IMR-90 (cell line): ENCODE data around the gene CERS6. TPM values are rescaled to one million over a fixed set of nuclear protein-coding genes. Genes with fewer than 3 reads are reported as not detected.

ENCODE experiments used
- ATAC-seq: fragments of 200-7000 bp; cut with Tn5 transposase; 2 replicates; pipeline ENCODE4 v1.9.1; 2020; ENCODE audit warnings: low read depth, mild to moderate bottlenecking, moderate library complexity
- BruUV-seq: library from RNA; stranded (reverse); fragments of 400-500 nt; replicated peaks from 2 replicates; lab custom pipeline; 2021; lab: Mats Ljungman, UMichigan
- CTCF ChIA-PET: fragments of 300-600 bp; formaldehyde crosslinking; extraction: SDS; loops from one replicate; lab custom pipeline; 2021; ENCODE audit warnings: antibody characterized with exemption; lab: Yijun Ruan, JAX
- POLR2A ChIA-PET: fragments of 300-600 bp; sonication (Branson Sonifier 250); formaldehyde crosslinking; loops from one replicate; lab custom pipeline; 2022; ENCODE audit warnings: antibody characterized with exemption; ENCODE audit not compliant: unreplicated experiment; lab: Charles Lee
- DNase-seq: peaks from one replicate; pipeline ENCODE4 v3.0.0; 2013
- H2AFZ ChIP-seq: replicated peaks from 2 replicates; pipeline ENCODE3; 2013; ENCODE audit warnings: low read length, mild to moderate bottlenecking; ENCODE audit not compliant: poor library complexity
- H2AK5ac ChIP-seq: 2 replicates; pipeline ENCODE4 v1.6.1; 2013; ENCODE audit warnings: low read depth, low read length, inconsistent platforms
- H2AK9ac ChIP-seq: replicated peaks from 2 replicates; pipeline ENCODE3; 2013; ENCODE audit warnings: mild to moderate bottlenecking, low read depth, low read length, moderate library complexity; ENCODE audit not compliant: poor library complexity
- H2BK120ac ChIP-seq: 2 replicates; pipeline ENCODE4 v1.6.1; 2013; ENCODE audit warnings: low read depth, low read length, inconsistent platforms
- H2BK15ac ChIP-seq: 3 replicates; pipeline ENCODE4 v1.6.1; 2013; ENCODE audit warnings: low read depth, low read length, inconsistent platforms
- H2BK20ac ChIP-seq: 2 replicates; pipeline ENCODE4 v1.6.1; 2013; ENCODE audit warnings: low read depth, mild to moderate bottlenecking, inconsistent platforms, low read length, moderate library complexity
- H2BK5ac ChIP-seq: 2 replicates; pipeline ENCODE4 v1.6.1; 2013; ENCODE audit warnings: mild to moderate bottlenecking, low read depth, low read length, inconsistent platforms; ENCODE audit not compliant: poor library complexity, severe bottlenecking
- H3K14ac ChIP-seq: replicated peaks from 2 replicates; pipeline ENCODE4 v1.6.1; 2013; ENCODE audit warnings: low read depth, low read length, inconsistent platforms
- H3K18ac ChIP-seq: 2 replicates; pipeline ENCODE4 v1.6.1; 2013; ENCODE audit warnings: low read depth, low read length, control low read depth
- H3K23ac ChIP-seq: 2 replicates; pipeline ENCODE4 v1.6.1; 2013; ENCODE audit warnings: low read depth, low read length, inconsistent platforms
- H3K27ac ChIP-seq: 2 replicates; pipeline ENCODE4 v1.5.1; 2013; ENCODE audit warnings: mild to moderate bottlenecking, control low read depth, low read length; ENCODE audit not compliant: insufficient read depth
- H3K27me3 ChIP-seq: 2 replicates; pipeline ENCODE4 v1.6.1; 2013; ENCODE audit warnings: low read length; ENCODE audit not compliant: control insufficient read depth, insufficient read depth
- H3K36me3 ChIP-seq: 2 replicates; pipeline ENCODE4 v1.6.1; 2013; ENCODE audit warnings: low read length, mixed read lengths; ENCODE audit not compliant: control insufficient read depth, insufficient read depth
- H3K4ac ChIP-seq: 2 replicates; pipeline ENCODE4 v1.6.1; 2013; ENCODE audit warnings: low read depth, low read length, inconsistent platforms
- H3K4me1 ChIP-seq: 2 replicates; pipeline ENCODE4 v1.6.1; 2013; ENCODE audit warnings: low read length, mixed read lengths; ENCODE audit not compliant: control insufficient read depth, insufficient read depth
- H3K4me2 ChIP-seq: 2 replicates; pipeline ENCODE4 v1.6.1; 2013; ENCODE audit warnings: low read depth, mild to moderate bottlenecking, control low read depth, low read length, moderate library complexity
- H3K4me3 ChIP-seq: 2 replicates; pipeline ENCODE4 v1.5.1; 2013; ENCODE audit warnings: low read depth, mild to moderate bottlenecking, control low read depth, low read length, moderate library complexity; ENCODE audit not compliant: insufficient read depth
- H3K56ac ChIP-seq: 2 replicates; pipeline ENCODE4 v1.6.1; 2013; ENCODE audit warnings: low read length, inconsistent platforms; ENCODE audit not compliant: insufficient read depth; ENCODE audit errors: extremely low read depth
- H3K79me1 ChIP-seq, 2 experiments: 2 replicates each; pipeline ENCODE4 v1.6.1; 2013; ENCODE audit warnings: low read length in 2 of 2, inconsistent platforms in 1 of 2, low read depth in 1 of 2
- H3K9ac ChIP-seq: 2 replicates; pipeline ENCODE4 v1.6.1; 2013; ENCODE audit warnings: low read depth, low read length, control low read depth
- H3K9me1 ChIP-seq: 2 replicates; pipeline ENCODE4 v1.6.1; 2013; ENCODE audit warnings: low read length, inconsistent platforms; ENCODE audit not compliant: insufficient read depth
- H3K9me3 ChIP-seq: 2 replicates; pipeline ENCODE4 v1.6.1; 2013; ENCODE audit warnings: low read length; ENCODE audit not compliant: control insufficient read depth, insufficient read depth
- H4K20me1 ChIP-seq: 2 replicates; pipeline ENCODE4 v1.6.1; 2013; ENCODE audit warnings: low read length, inconsistent platforms; ENCODE audit not compliant: insufficient read depth
- H4K5ac ChIP-seq: 2 replicates; pipeline ENCODE4 v1.6.1; 2013; ENCODE audit warnings: mild to moderate bottlenecking, low read depth, low read length, control low read depth
- H4K8ac ChIP-seq, 2 experiments: 2 replicates each; pipeline ENCODE4 v1.6.1; 2013; ENCODE audit warnings: low read depth in 2 of 2, low read length in 2 of 2, control low read depth in 1 of 2, inconsistent platforms in 1 of 2
- H4K91ac ChIP-seq: 2 replicates; pipeline ENCODE4 v1.6.1; 2013; ENCODE audit warnings: low read depth, low read length, inconsistent platforms; ENCODE audit not compliant: insufficient read depth
- CEBPB ChIP-seq: IDR thresholded peaks from 2 replicates; pipeline ENCODE4 v1.6.1; 2012; ENCODE audit warnings: low read depth, low read length, improper control_type of control experiment
- CHD1 ChIP-seq: IDR thresholded peaks from 2 replicates; pipeline ENCODE4 v1.6.1; 2012; ENCODE audit warnings: low read depth, low read length, improper control_type of control experiment
- ELK1 ChIP-seq: fragments of 150-350 bp; IDR thresholded peaks from 2 replicates; pipeline ENCODE4 v1.6.1; 2016; ENCODE audit warnings: low read depth, mild to moderate bottlenecking, low read length, moderate library complexity, borderline replicate concordance
- WGBS, 2 experiments: methylation state at CpG; one replicate each; pipeline versions ENCODE4 v1.1.5 to v1.1.7; 2013; ENCODE audit warnings: missing lambda C conversion rate in 2 of 2; ENCODE audit not compliant: insufficient read length in 1 of 2; ENCODE audit errors: extremely low coverage in 2 of 2; 5-methylcytosine and 5-hydroxymethylcytosine counted together
- dilution Hi-C: fragments of 300-500 bp; cut with HindIII; formaldehyde crosslinking; loops from one replicate; pipeline ENCODE4 v1.14.3; 2018; ENCODE audit warnings: low sequenced_read_pairs; ENCODE audit not compliant: unreplicated experiment
- in situ Hi-C: fragments of 300-500 bp; cut with MboI; formaldehyde crosslinking; loops from 3 replicates; pipeline ENCODE4 v1.14.3; 2019; ENCODE audit warnings: low sequenced_read_pairs, inconsistent platforms, mixed read lengths
- intact Hi-C: fragments of 100-400 bp; cut with micrococcal nuclease; formaldehyde crosslinking; loops from 2 replicates; pipeline ENCODE4 v1.10.0; 2022
- polyA plus RNA-seq, 3 experiments: library from polyadenylated mRNA; depleted of rRNA; stranded (reverse); fragments of >200 nt; gene quantifications; 2 replicates each; pipeline ENCODE4 v1.2.3, GENCODE V29; 2012; ENCODE audit warnings: low replicate concordance in 1 of 3
- total RNA-seq: library from RNA; depleted of rRNA; stranded (reverse); fragments of >200 nt; gene quantifications from 2 replicates; pipeline ENCODE4 v1.2.3, GENCODE V29; 2012

The CERS6 gene
- total and polyA plus RNA-seq, 2 of the 4 experiments (the other 2 are of a cell fraction), result 2.1 to 5.7 TPM

GRCh38 chr2:168649562-168649961, 193.5 kb downstream of the CERS6 start:
- TF ChIP-seq CEBPB (no peak), ELK1 (no peak), CHD1 (no peak)
- intact Hi-C loops, result no loop called here
- Histone ChIP-seq H4K91ac (no peak overlapping the region), H3K23ac (no peak overlapping the region), H3K27ac (no peak overlapping the region), H3K9me3 (no peaks in the 10 kb centered on the region), H3K4me2 (no peak overlapping the region), H3K9me1 (no peaks in the 10 kb centered on the region), H3K9ac (no peak overlapping the region), H3K18ac (no peak overlapping the region), H3K14ac (no peak overlapping the region), H2AFZ (no peak overlapping the region), H3K79me1 (no peaks in the 10 kb centered on the region), H3K4me3 (no peak overlapping the region), H4K8ac (no peak overlapping the region), H3K4me1 (no peaks in the 10 kb centered on the region; the same call in 1 of the 2 replicates), H2BK15ac (no peak overlapping the region), H2AK9ac (no peak overlapping the region), H2BK5ac (no peak overlapping the region), H3K36me3 (no peaks in the 10 kb centered on the region), H2AK5ac (no peak overlapping the region), H3K27me3 (no peaks in the 10 kb centered on the region), H2BK20ac (no peak overlapping the region), H4K5ac (no peak overlapping the region), H3K4ac (no peak overlapping the region), H3K56ac (no peak overlapping the region), H4K20me1 (no peaks in the 10 kb centered on the region), H2BK120ac (no peak overlapping the region)
- no CpG with 5 or more reads among the region's 2 CpGs for WGBS, 2 experiments
- POLR2A ChIA-PET, result no interaction called here
- DNase-seq (no peak), ATAC-seq (no peak)
- CTCF ChIA-PET, result no interaction called here
- dilution Hi-C loops, result no loop called here
- BruUV-seq, result no TSS peak
- in situ Hi-C loops, result no loop called here
